ENCODE results near the gene MUC5B.
"Not testable (repeated sequence)": the region's sequence is repeated elsewhere in the genome, so short reads cannot be mapped to it uniquely, and the experiment has no call there.

The MUC5B gene

GRCh38 chr11:1222491-1223345, at the start of gene MUC5B:
Gene MUC5B, plus strand, starts transcription at chr11:1223066. Its CDS starts 58 bp downstream, at chr11:1223124.
- no peak for DNase-seq (ENCODE audit: low read depth, low spot score)
- H3K4me3 ChIP-seq (ENCODE audit: low read depth, low read length) = no peak within 1 kb of the TSS
- in situ Hi-C loops (cut with HindIII; ENCODE audit: low sequenced_read_pairs) = no loop called here
- no peak for TF ChIP-seq CTCF (IDR thresholded peaks at IDR 0.05; ENCODE audit: low read depth, low read length)

- in situ Hi-C loops (cut with HindIII; ENCODE audit: low sequenced_read_pairs); DNase-seq (ENCODE audit: low read depth, low spot score); H3K4me3 ChIP-seq (ENCODE audit: low read depth, low read length): not testable (repeated sequence)
Observed at GRCh38 chr11:1173396-1173795, 49.5 kb upstream of the MUC5B start.

- no peak for TF ChIP-seq CTCF (IDR thresholded peaks at IDR 0.05; ENCODE audit: low read depth, low read length)
- no peak overlapping the region for H3K4me3 ChIP-seq (ENCODE audit: low read depth, low read length)
- in situ Hi-C loops (cut with HindIII; ENCODE audit: low sequenced_read_pairs) = no loop called here
- no peak for DNase-seq (ENCODE audit: low read depth, low spot score)
Observed at GRCh38 chr11:1174441-1175370, 48.2 kb upstream of the MUC5B start.

- no peak overlapping the region for H3K4me3 ChIP-seq (ENCODE audit: low read depth, low read length)
- no peak for DNase-seq (ENCODE audit: low read depth, low spot score)
- in situ Hi-C loops (cut with HindIII; ENCODE audit: low sequenced_read_pairs) = no loop called here
- TF ChIP-seq CTCF (IDR thresholded peaks at IDR 0.05; ENCODE audit: low read depth, low read length) = no peak
Observed at GRCh38 chr11:1175461-1176223, 47.2 kb upstream of the MUC5B start.

GRCh38 chr11:1176224-1177019, 46.4 kb upstream of the MUC5B start:
- no peak for DNase-seq (ENCODE audit: low read depth, low spot score)
- H3K4me3 ChIP-seq (ENCODE audit: low read depth, low read length) = no peak overlapping the region
- TF ChIP-seq CTCF (IDR thresholded peaks at IDR 0.05; ENCODE audit: low read depth, low read length) = no peak
- in situ Hi-C loops (cut with HindIII; ENCODE audit: low sequenced_read_pairs) = no loop called here

- in situ Hi-C loops (cut with HindIII; ENCODE audit: low sequenced_read_pairs) = no loop called here
- DNase-seq (ENCODE audit: low read depth, low spot score) = no peak
- H3K4me3 ChIP-seq (ENCODE audit: low read depth, low read length) = no peak overlapping the region
- TF ChIP-seq CTCF (IDR thresholded peaks at IDR 0.05; ENCODE audit: low read depth, low read length) = no peak
Observed at GRCh38 chr11:1177020-1177770, 45.7 kb upstream of the MUC5B start.
